SU-DHL-6 (cell line): Measurements from ENCODE around the gene RAB11FIP2.

Experiments used
- EZH2phosphoT487 ChIP-seq: fragments of 200-600 bp; sonication (generic), shearing (Covaris generic); conservative IDR thresholded peaks from 2 replicates; pipeline ENCODE4 v1.6.1; 2018; ENCODE audit warnings: mild to moderate bottlenecking, antibody characterized with exemption, low read length, moderate library complexity, mixed read lengths
- TF ChIP-seq, protein P1 (sequence below): fragments of 200-600 bp; sonication (generic); IDR thresholded peaks from one replicate; pipeline ENCODE4 v1.5.1; 2017; ENCODE audit warnings: antibody characterized with exemption, mild to moderate bottlenecking, low read length, moderate library complexity; ENCODE audit not compliant: insufficient read depth, poor library complexity, severe bottlenecking

- TF ChIP-seq, protein P1, sequence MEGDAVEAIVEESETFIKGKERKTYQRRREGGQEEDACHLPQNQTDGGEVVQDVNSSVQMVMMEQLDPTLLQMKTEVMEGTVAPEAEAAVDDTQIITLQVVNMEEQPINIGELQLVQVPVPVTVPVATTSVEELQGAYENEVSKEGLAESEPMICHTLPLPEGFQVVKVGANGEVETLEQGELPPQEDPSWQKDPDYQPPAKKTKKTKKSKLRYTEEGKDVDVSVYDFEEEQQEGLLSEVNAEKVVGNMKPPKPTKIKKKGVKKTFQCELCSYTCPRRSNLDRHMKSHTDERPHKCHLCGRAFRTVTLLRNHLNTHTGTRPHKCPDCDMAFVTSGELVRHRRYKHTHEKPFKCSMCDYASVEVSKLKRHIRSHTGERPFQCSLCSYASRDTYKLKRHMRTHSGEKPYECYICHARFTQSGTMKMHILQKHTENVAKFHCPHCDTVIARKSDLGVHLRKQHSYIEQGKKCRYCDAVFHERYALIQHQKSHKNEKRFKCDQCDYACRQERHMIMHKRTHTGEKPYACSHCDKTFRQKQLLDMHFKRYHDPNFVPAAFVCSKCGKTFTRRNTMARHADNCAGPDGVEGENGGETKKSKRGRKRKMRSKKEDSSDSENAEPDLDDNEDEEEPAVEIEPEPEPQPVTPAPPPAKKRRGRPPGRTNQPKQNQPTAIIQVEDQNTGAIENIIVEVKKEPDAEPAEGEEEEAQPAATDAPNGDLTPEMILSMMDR: no peak
- TF ChIP-seq EZH2phosphoT487: no peak
Observed at GRCh38 chr10:118028619-118029018, 18.1 kb downstream of the RAB11FIP2 start.
